Peyer's patch (tissue), 4 donors: ENCODE data around the gene MPP2.

Source experiments
- CTCF ChIP-seq, 6 experiments: fragments of 450-650 bp in 4 of 6; fragments of 200-600 bp in 2 of 6; sonication (generic) in 1 of 6; IDR thresholded peaks; one replicate each; pipeline ENCODE4 v1.5.1; 2017 to 2019; ENCODE audit warnings: antibody characterized with exemption in 6 of 6, mild to moderate bottlenecking in 3 of 6, moderate library complexity in 1 of 6
- POLR2A ChIP-seq, 2 donors: fragments of 450-650 bp; IDR thresholded peaks; one replicate each; pipeline ENCODE4 v1.5.1; 2017; ENCODE audit warnings: antibody characterized with exemption in 2 of 2, mild to moderate bottlenecking in 2 of 2, moderate library complexity in 2 of 2

GRCh38 chr17:43915559-43915958 lies 8.2 kb upstream of the MPP2 start:
- TF ChIP-seq CTCF (IDR thresholded peaks at IDR 0.05) = no peak
- TF ChIP-seq POLR2A (IDR thresholded peaks at IDR 0.05) = no peak
